ENCODE results near the gene DNASE1L2. TPM values are rescaled to one million over a fixed set of nuclear protein-coding genes. Genes with fewer than 3 reads are reported as not detected.
"Not testable (repeated sequence)": the region's sequence is repeated elsewhere in the genome, so short reads cannot be mapped to it uniquely, and the experiment has no call there.

The DNASE1L2 gene
- total and polyA plus RNA-seq, 4 donors = 0.13 to 0.67 (median 0.28) TPM

- DNase-seq (ENCODE audit: low spot score) = no peak
- H3K27me3 ChIP-seq (ENCODE audit: control insufficient read depth in 4 of 4, insufficient read depth in 4 of 4, low read length in 3 of 4) = peaks cover 0 to 2% (median 0%) of the 10 kb centered on the region in 4 donors
- WGBS = 93% methylated on average over 6 of the region's 6 CpGs
These were observed 35.9 kb upstream of the DNASE1L2 start for GRCh38 chr16:2200313-2200712.

GRCh38 chr16:2203119-2203688 is 33.0 kb upstream of the DNASE1L2 start:
- not testable (repeated sequence) for H3K9me3 ChIP-seq (ENCODE audit: control insufficient read depth in 4 of 4, low read length in 3 of 4); H3K27me3 ChIP-seq (ENCODE audit: control insufficient read depth in 4 of 4, insufficient read depth in 4 of 4, low read length in 3 of 4); H3K9ac ChIP-seq (ENCODE audit: low read depth in 1 of 2, low read length in 2 of 2); H3K27ac ChIP-seq (ENCODE audit: low read depth in 1 of 2, low read length in 2 of 2); H3K4me3 ChIP-seq (ENCODE audit: low read depth in 1 of 3, low read length in 3 of 3); DNase-seq (ENCODE audit: low spot score)
- peaks cover 4 to 19% (median 10%) of the 10 kb centered on the region in 4 donors for H3K4me1 ChIP-seq (ENCODE audit: control insufficient read depth in 4 of 4, insufficient read depth in 4 of 4, low read length in 3 of 4)
- peaks cover 0 to 11% (median 2%) of the 10 kb centered on the region in 4 donors for H3K36me3 ChIP-seq (ENCODE audit: control insufficient read depth in 4 of 4, insufficient read depth in 3 of 4, low read depth in 1 of 4, low read length in 3 of 4)
- 94% methylated on average over 8 of the region's 8 CpGs for WGBS

More at GRCh38 chr16:2200313-2200712, 35.9 kb upstream of the DNASE1L2 start:
- no peak overlapping the region for H3K27ac ChIP-seq (ENCODE audit: low read depth in 1 of 2, low read length in 2 of 2)
- TF ChIP-seq ZBTB33 (IDR thresholded peaks at IDR 0.05) (no peak), REST (IDR thresholded peaks at IDR 0.05) (no peak), RAD21 (IDR thresholded peaks at IDR 0.05) (no peak), RXRA (IDR thresholded peaks at IDR 0.05) (no peak), GABPA (IDR thresholded peaks at IDR 0.05 in 1 of 2, conservative IDR thresholded peaks at IDR 0.05 in 1 of 2) (no peak), NR2F2 (IDR thresholded peaks at IDR 0.05) (no peak)
- no peak overlapping the region for H3K4me3 ChIP-seq (ENCODE audit: low read depth in 1 of 3, low read length in 3 of 3)
- H3K9me3 ChIP-seq (ENCODE audit: control insufficient read depth in 4 of 4, low read length in 3 of 4) = no peaks in the 10 kb centered on the region
- H3K9ac ChIP-seq (ENCODE audit: low read depth in 1 of 2, low read length in 2 of 2) = no peak overlapping the region
- peaks cover 3 to 12% (median 7%) of the 10 kb centered on the region in 4 donors for H3K4me1 ChIP-seq (ENCODE audit: control insufficient read depth in 4 of 4, insufficient read depth in 4 of 4, low read length in 3 of 4)
- no peaks in the 10 kb centered on the region for H3K36me3 ChIP-seq (ENCODE audit: control insufficient read depth in 4 of 4, insufficient read depth in 3 of 4, low read depth in 1 of 4, low read length in 3 of 4)

GRCh38 chr16:2204416-2205103 is 31.7 kb upstream of the DNASE1L2 start:
- H3K4me1 ChIP-seq (ENCODE audit: control insufficient read depth in 4 of 4, insufficient read depth in 4 of 4, low read length in 3 of 4) = peaks cover 4 to 19% (median 10%) of the 10 kb centered on the region in 4 donors
- H3K27ac ChIP-seq (ENCODE audit: low read depth in 1 of 2, low read length in 2 of 2) = peak overlapping the region; percentile 80 to 98
- H3K27me3 ChIP-seq (ENCODE audit: control insufficient read depth in 4 of 4, insufficient read depth in 4 of 4, low read length in 3 of 4) = no peaks in the 10 kb centered on the region
- DNase-seq (ENCODE audit: low spot score) = no peak
- peak overlapping the region; percentile 33 to 85 (median 76) for H3K4me3 ChIP-seq (ENCODE audit: low read depth in 1 of 3, low read length in 3 of 3)
- H3K9me3 ChIP-seq (ENCODE audit: control insufficient read depth in 4 of 4, low read length in 3 of 4) = no peaks in the 10 kb centered on the region
- H3K9ac ChIP-seq (ENCODE audit: low read depth in 1 of 2, low read length in 2 of 2) = no peak overlapping the region
- WGBS = 86% methylated on average over 13 of the region's 13 CpGs
- peaks cover 0 to 21% (median 5%) of the 10 kb centered on the region in 4 donors for H3K36me3 ChIP-seq (ENCODE audit: control insufficient read depth in 4 of 4, insufficient read depth in 3 of 4, low read depth in 1 of 4, low read length in 3 of 4)
- TF ChIP-seq SP1 (IDR thresholded peaks at IDR 0.05) (no peak), MAX (IDR thresholded peaks at IDR 0.05) (no peak), REST (IDR thresholded peaks at IDR 0.05) (no peak), TAF1 (conservative IDR thresholded peaks at IDR 0.05) (no peak), NR2F2 (IDR thresholded peaks at IDR 0.05) (no peak), RAD21 (IDR thresholded peaks at IDR 0.05) (no peak), CTCF (IDR thresholded peaks at IDR 0.05; ENCODE audit: low read depth, low read length, missing input control) (no peak), JUND (IDR thresholded peaks at IDR 0.05) (no peak), YY1 (IDR thresholded peaks at IDR 0.05) (no peak), RXRA (IDR thresholded peaks at IDR 0.05) (no peak), EGR1 (IDR thresholded peaks at IDR 0.05; ENCODE audit: low read depth in 2 of 2) (no peak), HNF4A (conservative IDR thresholded peaks at IDR 0.05) (no peak)

All from liver (tissue), 9 donors.